ENCODE results near the gene GDE1.
A peak's percentile ranks its signal among the peaks of the same experiment; 100 is the strongest.
"Not testable (repeated sequence)": the region's sequence is repeated elsewhere in the genome, so short reads cannot be mapped to it uniquely, and the experiment has no call there.

The GDE1 gene, protein sequence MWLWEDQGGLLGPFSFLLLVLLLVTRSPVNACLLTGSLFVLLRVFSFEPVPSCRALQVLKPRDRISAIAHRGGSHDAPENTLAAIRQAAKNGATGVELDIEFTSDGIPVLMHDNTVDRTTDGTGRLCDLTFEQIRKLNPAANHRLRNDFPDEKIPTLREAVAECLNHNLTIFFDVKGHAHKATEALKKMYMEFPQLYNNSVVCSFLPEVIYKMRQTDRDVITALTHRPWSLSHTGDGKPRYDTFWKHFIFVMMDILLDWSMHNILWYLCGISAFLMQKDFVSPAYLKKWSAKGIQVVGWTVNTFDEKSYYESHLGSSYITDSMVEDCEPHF

DNA sequence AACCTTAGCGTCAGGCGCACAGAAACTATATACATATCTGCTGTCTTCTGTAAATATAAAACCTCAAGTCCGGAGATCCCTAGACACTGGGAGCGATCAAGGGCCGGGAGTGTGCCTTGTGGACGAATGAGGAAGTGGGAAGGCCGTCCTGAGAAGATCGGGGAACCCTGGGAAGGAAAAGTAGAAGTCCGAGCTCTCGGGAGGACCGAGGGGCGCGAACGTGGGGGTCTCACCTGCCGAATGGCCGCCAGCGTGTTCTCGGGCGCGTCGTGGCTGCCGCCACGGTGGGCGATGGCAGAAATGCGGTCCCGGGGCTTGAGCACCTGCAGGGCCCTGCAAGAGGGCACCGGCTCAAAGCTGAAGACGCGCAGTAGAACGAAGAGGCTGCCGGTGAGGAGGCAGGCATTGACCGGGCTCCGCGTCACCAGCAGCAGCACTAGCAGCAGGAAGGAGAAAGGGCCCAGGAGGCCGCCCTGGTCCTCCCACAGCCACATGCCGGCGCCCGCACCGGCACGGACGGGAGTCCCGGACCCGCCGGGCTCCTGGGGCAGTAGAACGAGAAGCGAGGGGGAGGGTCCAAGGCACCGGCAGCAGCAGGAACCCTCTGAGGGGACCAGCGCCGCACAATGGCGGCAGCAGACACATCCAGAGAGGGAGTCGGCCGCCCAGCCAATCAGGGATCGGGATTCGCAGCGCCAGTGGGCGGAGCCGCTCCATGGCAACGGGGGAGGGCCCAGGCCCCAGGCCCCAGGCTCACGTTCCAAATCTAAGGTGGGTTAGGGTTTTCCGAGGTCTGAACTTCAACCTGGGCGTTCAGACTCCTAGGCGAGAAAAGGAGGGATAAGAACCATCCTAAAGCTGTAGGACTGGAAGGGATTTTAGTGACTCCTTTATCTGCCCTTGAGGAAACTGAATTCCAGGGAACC, at the start of gene GDE1:
GDE1 (minus strand) TSS at position 628 of the 926 bp plus-strand sequence; CDS start at position 494, 134 bp downstream.
- peak; percentile 74 to 80 for DNase-seq

DNA sequence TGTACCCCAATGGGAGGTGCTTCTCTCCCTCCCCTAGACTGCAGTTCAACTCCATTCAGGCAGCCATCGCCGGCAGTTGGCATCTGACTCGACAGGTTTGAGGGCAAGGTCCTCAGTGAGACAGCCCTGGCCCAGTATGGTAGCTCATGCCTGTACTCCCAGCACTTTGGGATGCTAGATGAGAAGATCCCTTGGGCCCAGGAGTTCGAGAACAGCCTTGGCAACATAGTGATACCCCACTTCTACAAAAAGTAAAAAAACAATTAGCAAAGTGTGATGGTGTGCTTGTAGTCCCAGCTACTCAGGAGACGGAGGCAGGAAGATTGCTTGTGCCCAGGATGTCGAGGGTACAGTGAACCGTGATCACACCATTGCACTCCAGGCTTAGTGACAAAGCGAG, 45.7 kb upstream of the GDE1 start:
- no peak for DNase-seq

DNA sequence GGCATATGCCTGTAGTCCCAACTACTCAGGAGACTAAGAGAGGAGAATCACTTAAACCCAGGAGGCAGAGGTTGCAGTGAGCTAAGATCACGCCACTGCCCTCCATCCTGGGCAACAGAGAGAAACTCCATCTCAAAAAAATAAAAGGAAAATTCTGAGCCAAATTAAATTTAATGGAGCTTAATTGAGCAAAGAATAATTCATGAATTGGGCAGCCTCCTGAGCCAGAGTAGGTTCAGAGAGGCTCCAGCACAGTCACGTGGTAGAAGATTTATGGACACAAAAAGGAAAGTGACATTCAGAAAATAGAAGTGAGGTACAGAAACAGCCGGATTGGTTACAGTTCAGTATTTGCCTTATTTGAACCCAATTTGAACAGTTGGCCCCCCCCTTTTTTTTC, 44.5 kb upstream of the GDE1 start:
- no peak for DNase-seq

DNA sequence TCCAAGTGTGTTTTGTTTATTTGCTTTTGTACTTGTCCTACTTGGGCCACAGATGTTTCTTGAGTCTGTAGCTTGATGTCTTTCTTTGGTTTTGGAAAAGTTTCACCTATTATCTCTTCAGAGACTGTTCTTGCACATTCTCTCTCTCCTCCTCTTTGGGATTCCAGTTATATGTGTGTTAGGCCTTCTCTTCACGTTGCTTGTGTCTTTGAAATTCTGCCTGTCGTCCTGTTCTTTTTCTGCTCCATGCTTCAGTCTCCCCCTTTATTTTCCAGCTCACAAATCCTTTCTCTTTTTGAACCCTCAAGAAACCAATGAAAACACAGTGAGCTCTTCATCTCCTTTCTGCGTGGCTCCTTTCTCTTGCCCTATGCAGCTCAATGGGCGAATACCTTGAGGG, 41.5 kb upstream of the GDE1 start:
- DNase-seq = no peak

DNA sequence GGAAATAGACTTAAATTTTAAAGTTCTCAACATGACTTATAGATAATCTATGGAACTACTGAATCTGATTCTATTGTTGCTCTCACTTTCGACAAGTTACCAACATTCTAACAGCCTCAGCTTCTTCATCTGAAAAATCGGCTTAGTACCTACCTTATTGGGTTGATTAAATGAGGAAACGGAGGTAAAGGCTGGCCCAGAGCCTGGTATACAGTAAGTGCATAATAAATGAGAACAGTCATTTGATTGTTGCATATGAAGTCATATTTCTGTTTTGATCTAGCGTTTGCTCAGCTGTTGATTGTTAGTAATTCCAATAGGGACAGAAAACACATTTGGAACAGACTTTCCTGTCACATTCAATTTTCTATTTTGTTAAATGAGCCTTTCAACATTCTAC, 38.2 kb upstream of the GDE1 start:
- DNase-seq = no peak

DNA sequence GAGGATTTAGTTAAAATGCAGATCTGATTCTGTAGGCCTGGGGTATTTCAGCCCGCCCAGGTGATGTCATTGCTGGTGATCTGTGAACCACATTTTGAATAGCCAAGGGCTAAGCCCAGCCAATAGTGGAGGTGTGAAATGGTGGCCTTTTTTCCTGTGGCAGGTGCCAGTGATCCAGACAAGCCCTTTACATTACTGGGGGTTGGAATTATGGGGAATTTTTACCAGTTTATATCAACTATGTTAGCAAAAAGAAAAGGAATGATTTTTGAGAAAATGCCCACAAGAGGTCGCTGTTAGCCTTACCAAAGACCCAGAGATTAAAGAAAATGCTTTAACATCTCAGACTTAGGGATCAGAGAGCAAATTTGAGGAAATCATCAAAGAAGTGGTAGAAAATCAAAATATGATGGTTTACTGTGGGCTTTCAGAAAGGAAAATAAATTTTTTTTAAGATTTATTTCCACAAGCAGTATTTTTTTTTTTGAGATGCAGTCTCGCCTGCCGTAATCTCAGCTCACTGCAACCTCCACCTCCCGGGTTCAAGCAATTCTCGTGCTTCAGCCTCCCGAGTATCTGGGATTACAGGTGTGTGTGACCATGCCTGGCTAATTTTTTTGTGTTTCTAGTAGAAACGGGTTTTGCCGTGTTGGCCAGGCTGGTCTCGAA, 37.5 kb upstream of the GDE1 start:
- DNase-seq = peak in 1 of 2 experiments; percentile 5

DNA sequence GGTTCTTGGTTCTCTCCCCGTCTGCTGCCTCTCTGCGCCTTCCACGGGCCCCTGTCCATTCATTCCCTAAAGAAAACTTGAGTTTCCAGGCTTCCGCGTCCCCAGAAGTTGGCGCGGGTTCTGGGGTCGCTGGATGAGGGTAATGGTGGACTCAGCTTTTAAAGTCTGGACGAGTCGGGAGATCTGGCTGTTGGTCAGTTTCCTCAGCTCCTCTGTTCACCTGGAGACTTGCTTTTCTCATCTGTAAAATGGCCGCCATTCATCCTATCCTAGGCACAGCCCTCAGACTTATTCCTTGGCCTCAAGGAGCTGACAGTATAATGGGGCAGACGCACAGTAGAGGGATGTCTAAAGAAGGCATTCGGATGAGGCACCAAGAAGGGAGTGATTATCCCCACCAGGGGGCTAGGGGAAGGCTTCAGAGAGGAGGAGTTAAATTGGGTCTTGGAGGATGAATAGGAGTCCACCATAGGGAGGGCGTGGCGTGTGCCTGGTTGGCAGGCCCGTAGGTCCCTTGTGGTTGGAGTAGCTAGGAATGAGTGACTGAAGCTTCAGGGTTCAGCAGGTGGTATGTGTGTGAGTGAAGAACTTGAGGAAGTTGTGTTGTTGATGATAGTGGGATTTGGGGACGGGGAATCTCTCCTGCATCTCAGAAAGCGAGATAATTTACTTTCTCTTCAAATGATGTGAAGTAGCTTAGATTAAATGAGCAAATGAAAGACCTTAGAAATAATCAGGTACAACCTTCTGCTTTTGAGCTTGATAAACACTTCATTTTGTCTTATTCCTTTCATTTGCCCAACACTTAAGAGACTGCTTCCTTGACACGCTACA, 34.3 kb upstream of the GDE1 start:
- no peak for DNase-seq

DNA sequence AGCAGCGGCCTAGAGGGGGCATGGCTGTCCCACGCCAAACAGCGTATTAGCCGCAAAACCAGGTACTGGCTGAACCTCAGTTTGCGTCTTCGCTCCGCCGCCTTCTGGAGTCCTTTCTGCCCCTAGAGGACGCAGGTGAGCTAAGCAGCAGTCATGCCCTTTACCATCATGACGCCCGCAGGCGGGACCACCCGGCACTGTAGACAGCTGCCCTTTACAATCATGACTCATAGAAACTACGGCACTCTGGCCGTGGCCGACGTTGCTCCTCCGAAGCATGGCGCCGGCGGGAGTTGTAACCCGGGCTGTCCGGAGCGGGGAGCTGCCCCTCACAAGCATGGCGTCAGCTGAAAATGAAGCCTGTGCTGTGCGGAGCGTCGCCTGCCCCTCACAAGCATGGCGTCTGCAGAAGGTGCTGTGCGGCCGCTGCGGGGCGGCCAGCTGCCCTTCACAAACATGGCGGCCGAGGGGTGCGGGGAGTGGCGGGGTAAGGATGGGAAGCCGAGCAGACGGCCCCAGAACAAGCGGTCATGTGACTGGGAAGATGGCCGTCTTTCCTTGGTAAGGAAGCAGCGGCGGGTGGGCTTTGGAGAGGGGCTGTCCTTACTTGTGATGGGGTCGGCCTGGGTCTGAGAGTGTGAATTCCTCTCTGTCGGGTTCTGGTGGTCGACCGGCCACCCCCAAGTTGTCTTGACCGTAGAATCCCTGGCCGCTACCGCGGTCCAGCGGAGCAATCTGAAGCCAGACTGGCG, 33.5 kb upstream of the GDE1 start, which contains the start of gene VPS35L:
VPS35L (plus strand) TSS at position 518 of the 752 bp plus-strand sequence; CDS start at position 545, 27 bp downstream.
- DNase-seq = peak; percentile 78 to 85

DNA sequence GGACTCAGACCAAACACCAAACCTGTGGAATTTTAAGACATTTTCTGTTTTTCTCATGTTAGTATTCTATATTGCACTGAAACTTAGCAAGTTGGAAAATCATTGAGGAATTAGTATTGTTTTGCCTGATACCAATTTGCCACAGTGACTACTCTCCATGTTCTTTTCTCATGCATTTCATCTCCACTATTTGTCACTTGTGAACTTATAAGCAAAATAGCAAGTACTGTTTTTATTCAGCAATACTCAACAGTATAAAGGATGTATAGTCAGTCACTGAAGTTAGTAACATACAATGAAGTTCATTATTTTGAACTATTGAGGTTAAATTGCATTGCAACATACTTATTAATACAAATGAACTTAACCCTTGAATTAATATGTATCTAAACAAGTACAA, 27.8 kb upstream of the GDE1 start:
- no peak for DNase-seq

DNA sequence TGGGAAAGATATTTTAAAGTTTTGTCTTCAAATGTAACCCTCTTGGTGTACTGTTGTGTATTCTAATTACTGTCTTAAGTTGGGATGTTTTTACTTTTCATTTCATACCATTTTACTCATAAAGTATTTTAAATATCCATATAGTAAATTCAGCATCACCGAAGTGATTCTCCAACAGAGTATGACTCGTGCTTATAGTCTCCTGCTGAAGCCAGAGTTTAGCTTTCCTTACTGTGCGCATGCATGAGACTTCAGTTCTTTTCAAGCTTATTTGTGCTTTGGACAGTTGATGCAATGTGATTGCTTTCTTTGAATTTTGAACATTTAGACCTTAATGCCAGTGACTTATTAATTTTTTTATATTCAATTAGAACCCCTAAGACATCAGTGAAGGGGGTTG, 26.2 kb upstream of the GDE1 start:
- DNase-seq = no peak

DNA sequence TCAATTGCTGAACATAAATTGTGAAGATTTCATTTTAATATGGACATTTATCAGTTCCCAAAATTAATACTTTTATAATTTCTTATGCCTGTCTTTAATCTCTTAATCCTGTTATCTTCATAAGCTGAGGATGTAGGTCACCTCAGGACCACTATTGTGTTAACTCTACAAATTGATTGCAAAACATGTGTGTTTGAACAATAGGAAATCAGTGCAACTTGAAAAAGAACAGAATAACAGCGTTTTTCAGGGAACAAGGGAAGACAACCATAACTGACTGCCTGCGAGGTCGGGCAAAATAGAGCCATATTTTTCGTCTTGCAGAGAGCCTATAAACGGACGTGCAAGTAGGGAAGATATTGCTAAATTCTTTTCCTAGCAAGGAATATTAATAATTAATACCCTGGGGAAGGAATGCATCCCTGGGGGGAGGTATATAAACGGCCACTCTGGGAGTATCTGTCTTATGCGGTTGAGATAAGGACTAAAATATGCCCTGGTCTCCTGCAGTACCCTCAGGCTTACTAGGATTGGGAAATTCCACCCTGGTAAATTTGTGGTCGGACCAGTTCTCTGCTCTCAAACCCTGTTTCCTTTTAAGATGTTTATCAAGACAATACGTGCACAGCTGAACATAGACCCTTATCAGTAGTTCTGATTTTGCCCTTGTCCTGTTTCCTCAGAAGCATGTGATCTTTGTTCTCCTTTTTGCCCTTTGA, 21.5 kb upstream of the GDE1 start:
- not testable (repeated sequence) for DNase-seq

DNA sequence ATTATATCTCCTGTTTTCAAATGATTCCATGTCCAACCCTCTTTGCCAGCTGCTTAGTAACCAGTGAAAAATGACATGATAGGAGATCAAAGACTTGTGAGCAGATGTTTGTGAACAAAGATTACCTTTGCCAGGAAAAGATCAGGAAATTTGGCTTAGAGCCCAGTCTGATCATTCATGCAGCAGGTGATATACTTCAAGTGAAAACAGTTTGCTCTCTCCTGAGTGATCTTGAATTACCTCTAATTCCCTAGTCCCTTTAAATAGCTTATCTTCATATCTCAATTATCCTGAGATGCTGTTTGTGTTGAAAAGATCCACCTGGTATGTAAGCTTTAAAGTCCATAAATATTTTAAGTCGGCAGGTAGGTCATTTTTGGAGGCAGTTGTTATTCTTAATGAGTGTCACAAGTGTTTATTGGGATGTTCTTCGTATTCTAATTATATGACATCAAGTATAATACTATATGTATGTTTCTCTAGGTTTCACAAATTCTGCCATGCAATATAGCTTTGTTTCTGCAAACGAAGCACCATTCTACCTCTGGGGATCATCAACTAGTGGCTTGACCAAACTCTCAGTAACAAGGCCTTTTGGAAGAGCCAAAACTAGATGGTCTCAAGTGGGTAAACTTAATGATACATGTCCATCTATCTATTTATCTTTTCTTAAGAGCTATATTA, 20.4 kb upstream of the GDE1 start:
- DNase-seq = peak; percentile 62 to 66

DNA sequence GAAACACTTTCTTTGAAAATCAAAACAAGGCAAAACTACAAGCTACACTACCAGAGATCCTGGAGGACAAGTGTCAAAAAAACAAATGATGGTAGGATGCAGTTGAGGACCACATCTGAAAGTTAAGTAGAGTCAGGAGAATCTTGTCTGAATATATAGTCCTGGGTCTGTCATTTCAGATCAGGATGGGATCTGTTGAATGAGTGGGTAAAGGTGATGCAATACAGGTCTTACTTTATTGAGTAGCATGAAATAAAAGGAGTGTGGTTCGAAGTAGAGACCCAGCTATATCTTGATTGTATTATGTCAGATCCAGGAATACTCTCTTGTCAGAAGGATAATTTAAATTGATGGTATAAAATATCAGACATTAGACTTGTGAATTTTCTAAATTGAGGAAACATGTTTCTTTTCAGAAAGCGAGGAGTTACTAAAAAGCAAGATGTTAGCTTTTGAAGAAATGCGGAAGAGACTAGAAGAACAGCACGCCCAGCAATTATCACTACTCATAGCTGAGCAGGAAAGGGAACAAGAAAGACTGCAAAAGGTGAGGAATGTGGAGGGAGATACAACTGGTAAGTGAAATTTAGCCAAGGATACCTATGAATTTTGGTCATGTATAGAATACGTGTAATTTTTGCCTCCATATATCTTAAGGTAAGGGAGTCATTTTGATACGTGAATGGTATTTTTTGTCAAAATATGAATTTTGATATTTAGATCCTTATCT, 18.5 kb upstream of the GDE1 start:
- no peak for DNase-seq

DNA sequence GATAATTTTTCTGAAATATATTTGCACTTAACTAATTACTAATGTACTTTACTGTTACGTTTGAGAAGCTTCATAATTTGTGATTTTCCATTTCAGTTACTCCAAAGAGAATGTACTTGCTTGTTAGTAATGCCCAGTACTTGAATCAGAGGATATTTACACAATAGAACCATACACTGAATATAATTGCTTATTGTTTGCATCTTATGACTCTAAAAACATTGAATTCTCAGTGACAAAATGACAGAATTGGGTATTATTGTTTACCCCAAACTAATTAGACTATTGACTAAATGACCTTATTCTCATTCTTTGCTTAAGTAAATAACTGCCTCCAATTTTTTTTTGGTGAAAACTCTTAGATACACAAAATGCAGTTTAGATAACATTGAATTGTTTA, 10.7 kb upstream of the GDE1 start:
- no peak for DNase-seq

DNA sequence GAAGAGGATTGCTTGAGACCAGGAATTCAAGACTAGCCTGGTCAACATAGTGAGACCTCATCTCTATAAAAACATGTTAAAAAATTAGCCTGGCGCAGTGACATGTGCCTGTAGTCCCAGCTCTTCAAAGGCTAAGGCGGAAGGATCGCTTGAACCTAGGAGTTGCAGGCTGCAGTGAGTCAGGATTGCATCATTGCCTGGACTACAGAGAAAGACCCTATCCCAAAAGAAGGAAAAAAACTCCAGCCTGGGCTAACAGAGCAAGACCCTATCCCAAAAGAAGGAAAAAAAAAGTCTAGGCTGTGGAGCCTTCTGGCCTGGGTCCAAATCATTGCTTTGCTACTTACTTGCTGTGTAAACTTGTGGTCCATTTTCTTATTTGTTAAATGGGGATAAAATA, 6.8 kb upstream of the GDE1 start:
- no peak for DNase-seq

DNA sequence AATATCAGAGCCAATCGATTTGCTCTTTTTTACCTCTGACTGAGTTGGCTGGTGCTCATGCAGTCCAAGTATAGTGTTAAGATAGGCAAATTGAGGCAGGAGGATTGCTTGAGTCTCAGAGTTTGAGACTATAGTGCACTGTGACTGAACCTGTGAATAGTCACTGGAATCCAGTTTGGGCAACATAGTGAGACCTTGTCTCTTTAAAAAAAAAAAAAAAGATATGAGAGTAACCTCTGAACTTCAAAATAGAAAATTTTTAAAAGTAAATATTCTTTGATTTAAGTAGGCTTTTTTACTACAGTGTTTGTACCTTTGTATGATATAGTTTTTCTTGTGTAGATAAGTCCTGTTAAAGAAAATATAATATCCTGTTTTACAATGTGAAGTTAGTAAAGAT, 5.3 kb upstream of the GDE1 start:
- DNase-seq = no peak

DNA sequence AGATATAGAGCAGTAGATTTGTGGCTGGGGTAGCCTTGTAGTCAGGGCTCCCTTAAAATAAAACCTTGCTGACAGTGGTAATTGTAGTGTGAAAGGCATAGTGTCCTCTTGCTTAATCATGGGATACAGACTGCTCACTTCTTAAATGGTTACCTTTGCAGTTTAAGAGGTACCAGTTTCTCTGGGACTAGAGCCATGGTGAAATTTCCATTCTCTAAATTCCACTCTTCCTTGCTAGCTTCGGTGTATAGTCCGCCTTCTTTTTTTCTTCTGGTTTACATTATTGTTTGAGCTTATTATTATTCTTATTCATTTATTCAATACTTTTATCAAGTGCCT, 3.5 kb upstream of the GDE1 start:
- DNase-seq = no peak

DNA sequence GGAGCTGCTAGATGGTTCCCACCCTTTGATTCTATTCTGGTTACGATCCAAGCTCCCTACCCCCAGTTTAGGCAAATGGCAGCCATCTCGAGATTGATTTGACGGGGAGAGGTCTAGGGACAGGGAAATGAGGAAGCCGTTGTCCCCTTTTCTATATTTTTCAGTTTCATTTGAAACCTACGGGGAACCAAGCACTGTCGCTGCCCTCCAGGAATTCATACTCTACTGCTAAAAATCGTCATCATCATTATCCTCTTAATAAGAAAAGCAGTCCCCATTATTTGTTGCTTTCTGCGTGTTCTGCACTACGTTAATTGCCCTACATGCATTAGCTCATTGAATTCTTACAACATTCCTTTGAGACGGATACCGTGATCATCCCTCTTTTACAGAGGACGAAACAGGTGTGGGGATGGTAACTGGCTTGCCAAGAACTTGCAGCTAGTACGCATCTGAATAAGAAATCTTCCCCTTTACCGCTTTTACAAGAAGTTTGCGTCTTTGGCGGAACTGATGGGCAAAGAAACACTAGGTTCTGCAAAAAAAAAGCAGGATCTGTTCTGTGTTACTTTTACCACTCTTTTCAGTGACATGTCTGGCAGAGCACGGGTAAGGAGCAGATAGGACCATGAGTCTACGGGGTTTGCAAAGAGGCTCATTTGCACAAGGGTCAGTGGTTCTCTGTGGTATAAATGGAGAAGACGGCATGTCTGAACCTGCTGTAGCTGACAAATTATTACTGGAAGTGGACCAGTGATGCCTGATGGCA, 2.9 kb upstream of the GDE1 start:
- peak; percentile 0 to 17 for DNase-seq

DNA sequence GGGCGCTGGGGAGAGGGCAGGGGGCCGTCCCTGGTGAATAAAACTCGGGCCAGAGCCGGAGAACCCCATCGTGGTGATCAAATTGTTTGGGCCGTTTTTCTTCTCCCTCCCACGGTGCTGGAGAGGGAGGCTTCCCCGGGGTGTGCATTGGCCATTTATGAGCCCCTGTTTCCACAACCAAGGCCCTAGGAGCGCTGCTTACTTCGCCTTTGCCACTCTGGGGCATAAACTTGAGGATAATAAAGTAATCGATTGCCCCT, 2.4 kb upstream of the GDE1 start:
- no peak for DNase-seq

Measured in SHP77 (cell line).